H9 (cell line): ENCODE results near the gene CWC27. TPM values are rescaled to one million over a fixed set of nuclear protein-coding genes. Genes with fewer than 3 reads are reported as not detected.
A peak's percentile ranks its signal among the peaks of the same experiment; 100 is the strongest.

Experiments used
- DNase-seq: peaks from one replicate; pipeline ENCODE4 v3.0.0-alpha.2; 2017
- H2AFZ ChIP-seq: one replicate; pipeline ENCODE4 v1.6.1; 2013; ENCODE audit warnings: mild to moderate bottlenecking, low read length, control low read depth, moderate library complexity
- H2AK5ac ChIP-seq: 2 replicates; pipeline ENCODE4 v1.6.1; 2013; ENCODE audit warnings: low read length, control low read depth, mixed read lengths; ENCODE audit not compliant: insufficient read length
- H2BK120ac ChIP-seq: one replicate; pipeline ENCODE4 v1.6.1; 2013; ENCODE audit warnings: low read depth, mild to moderate bottlenecking, low read length, control low read depth, inconsistent platforms; ENCODE audit not compliant: poor library complexity, severe bottlenecking
- H2BK12ac ChIP-seq: 2 replicates; pipeline ENCODE4 v1.6.1; 2013; ENCODE audit warnings: low read length, control low read depth, mixed read lengths, low read depth; ENCODE audit not compliant: insufficient read length
- H2BK15ac ChIP-seq: 2 replicates; pipeline ENCODE4 v1.6.1; 2013; ENCODE audit warnings: low read depth, low read length, control low read depth
- H2BK20ac ChIP-seq: one replicate; pipeline ENCODE4 v1.6.1; 2013; ENCODE audit warnings: low read depth, mild to moderate bottlenecking, low read length, control low read depth, inconsistent platforms; ENCODE audit not compliant: poor library complexity, severe bottlenecking
- H2BK5ac ChIP-seq: 2 replicates; pipeline ENCODE4 v1.6.1; 2013; ENCODE audit warnings: low read length, control low read depth, mixed read lengths; ENCODE audit not compliant: insufficient read length
- H3K14ac ChIP-seq: 2 replicates; pipeline ENCODE4 v1.6.1; 2013; ENCODE audit warnings: low read length, control low read depth; ENCODE audit not compliant: insufficient read depth
- H3K18ac ChIP-seq: 2 replicates; pipeline ENCODE4 v1.6.1; 2013; ENCODE audit warnings: low read depth, mild to moderate bottlenecking, mixed read lengths, low read length, control low read depth; ENCODE audit not compliant: insufficient read length
- H3K23ac ChIP-seq: 2 replicates; pipeline ENCODE4 v1.6.1; 2013; ENCODE audit warnings: low read length, control low read depth, mixed read lengths, low read depth; ENCODE audit not compliant: insufficient read length
- H3K23me2 ChIP-seq: 2 replicates; pipeline ENCODE4 v1.6.1; 2013; ENCODE audit warnings: low read depth, mild to moderate bottlenecking, mixed read lengths, low read length, control low read depth; ENCODE audit not compliant: insufficient read length, poor library complexity, severe bottlenecking
- H3K27ac ChIP-seq: 2 replicates; pipeline ENCODE4 v1.5.1; 2013; ENCODE audit warnings: low read length, control low read depth, mixed read lengths, low read depth; ENCODE audit not compliant: insufficient read length
- H3K27me3 ChIP-seq: 2 replicates; pipeline ENCODE4 v1.6.1; 2013; ENCODE audit warnings: low read length, control low read depth, inconsistent platforms; ENCODE audit not compliant: insufficient read depth
- H3K4ac ChIP-seq: 2 replicates; pipeline ENCODE4 v1.6.1; 2013; ENCODE audit warnings: low read depth, mild to moderate bottlenecking, control low read depth, inconsistent platforms, low read length, moderate library complexity
- H3K4me1 ChIP-seq: 2 replicates; pipeline ENCODE4 v1.6.1; 2013; ENCODE audit warnings: low read length, control low read depth, inconsistent platforms; ENCODE audit not compliant: insufficient read depth
- H3K4me2 ChIP-seq: 2 replicates; pipeline ENCODE4 v1.6.1; 2013; ENCODE audit warnings: low read length, control low read depth, mixed read lengths; ENCODE audit not compliant: insufficient read length, insufficient read depth
- H3K56ac ChIP-seq: 2 replicates; pipeline ENCODE4 v1.6.1; 2013; ENCODE audit warnings: low read depth, mild to moderate bottlenecking, mixed read lengths, low read length, control low read depth; ENCODE audit not compliant: insufficient read length
- H3K79me1 ChIP-seq: 2 replicates; pipeline ENCODE4 v1.6.1; 2013; ENCODE audit warnings: low read depth, mild to moderate bottlenecking, moderate library complexity, low read length, control low read depth, inconsistent platforms; ENCODE audit not compliant: insufficient read depth, poor library complexity, severe bottlenecking
- H3K79me2 ChIP-seq: 2 replicates; pipeline ENCODE4 v1.6.1; 2013; ENCODE audit warnings: low read length, control low read depth, inconsistent platforms; ENCODE audit not compliant: insufficient read depth
- H3K9ac ChIP-seq: 2 replicates; pipeline ENCODE4 v1.6.1; 2013; ENCODE audit warnings: low read length, control low read depth, mixed read lengths; ENCODE audit not compliant: insufficient read length; ENCODE audit errors: extremely low read depth
- H3K9me3 ChIP-seq: one replicate; pipeline ENCODE4 v1.6.1; 2013; ENCODE audit warnings: low read depth, low read length, inconsistent platforms; ENCODE audit not compliant: control insufficient read depth
- H3T11ph ChIP-seq: one replicate; pipeline ENCODE4 v1.6.1; 2013; ENCODE audit warnings: mild to moderate bottlenecking, low read length, control low read depth, inconsistent platforms
- H4K20me1 ChIP-seq: one replicate; pipeline ENCODE4 v1.6.1; 2013; ENCODE audit not compliant: control insufficient read depth, insufficient read length, insufficient read depth
- H4K5ac ChIP-seq: 2 replicates; pipeline ENCODE4 v1.6.1; 2013; ENCODE audit warnings: low read depth, mild to moderate bottlenecking, mixed read lengths, low read length, control low read depth; ENCODE audit not compliant: insufficient read length
- H4K8ac ChIP-seq: replicated peaks from 2 replicates; pipeline ENCODE4 v1.6.1; 2013; ENCODE audit warnings: low read length, control low read depth, mixed read lengths, low read depth; ENCODE audit not compliant: insufficient read length
- H4K91ac ChIP-seq: 2 replicates; pipeline ENCODE4 v1.6.1; 2013; ENCODE audit warnings: low read depth, mild to moderate bottlenecking, moderate library complexity, mixed read lengths, low read length, control low read depth; ENCODE audit not compliant: insufficient read length
- H3K27ac Mint-ChIP-seq, 3 experiments: 2 replicates in 2 of 3; 3 replicates in 1 of 3; pipeline ENCODE4 v1.8.0; 2020 to 2021; ENCODE audit warnings: mixed read lengths in 3 of 3, mild to moderate bottlenecking in 1 of 3, moderate library complexity in 1 of 3
- H3K27me3 Mint-ChIP-seq: 2 replicates; pipeline ENCODE4 v1.8.0; 2021; ENCODE audit warnings: low read depth, mild to moderate bottlenecking, moderate library complexity, mixed read lengths
- H3K36me3 Mint-ChIP-seq, 3 experiments: 2 replicates in 2 of 3; 3 replicates in 1 of 3; pipeline ENCODE4 v1.8.0; 2020 to 2021; ENCODE audit warnings: low read depth in 3 of 3, mixed read lengths in 3 of 3; ENCODE audit not compliant: insufficient read depth in 1 of 3
- H3K4me1 Mint-ChIP-seq, 2 experiments: 2 replicates each; pipeline ENCODE4 v1.8.0; 2020; ENCODE audit warnings: mixed read lengths in 2 of 2
- H3K4me3 Mint-ChIP-seq, 2 experiments: 2 replicates in 1 of 2; 3 replicates in 1 of 2; pipeline ENCODE4 v1.8.0; 2020 to 2021; ENCODE audit warnings: mild to moderate bottlenecking in 2 of 2, mixed read lengths in 2 of 2, moderate library complexity in 1 of 2
- H3K9me3 Mint-ChIP-seq, 2 experiments: 2 replicates in 1 of 2; 3 replicates in 1 of 2; pipeline ENCODE4 v1.8.0; 2020; ENCODE audit warnings: mild to moderate bottlenecking in 2 of 2, mixed read lengths in 2 of 2, moderate library complexity in 1 of 2
- WGBS: extraction: QIAGEN DNeasy Blood & Tissue Kit; methylation state at CpG from one replicate; pipeline ENCODE4 v1.1.7; 2013; ENCODE audit warnings: missing lambda C conversion rate, low lambda C conversion rate, mixed read lengths; ENCODE audit not compliant: insufficient read length; ENCODE audit errors: extremely low coverage; 5-methylcytosine and 5-hydroxymethylcytosine counted together
- total RNA-seq: library from RNA; stranded (reverse); gene quantifications from 2 replicates; pipeline ENCODE4 v1.2.1, GENCODE V29; 2021
- TF ChIP-seq, protein P1 (sequence below): fragments of 200-600 bp; sonication (generic); conservative IDR thresholded peaks from 3 replicates; pipeline ENCODE4 v1.8.0; 2021; ENCODE audit warnings: antibody characterized with exemption, mild to moderate bottlenecking

The CWC27 gene
- total RNA-seq, 1 experiment from 2014 or later, result 41.9 TPM

DNA sequence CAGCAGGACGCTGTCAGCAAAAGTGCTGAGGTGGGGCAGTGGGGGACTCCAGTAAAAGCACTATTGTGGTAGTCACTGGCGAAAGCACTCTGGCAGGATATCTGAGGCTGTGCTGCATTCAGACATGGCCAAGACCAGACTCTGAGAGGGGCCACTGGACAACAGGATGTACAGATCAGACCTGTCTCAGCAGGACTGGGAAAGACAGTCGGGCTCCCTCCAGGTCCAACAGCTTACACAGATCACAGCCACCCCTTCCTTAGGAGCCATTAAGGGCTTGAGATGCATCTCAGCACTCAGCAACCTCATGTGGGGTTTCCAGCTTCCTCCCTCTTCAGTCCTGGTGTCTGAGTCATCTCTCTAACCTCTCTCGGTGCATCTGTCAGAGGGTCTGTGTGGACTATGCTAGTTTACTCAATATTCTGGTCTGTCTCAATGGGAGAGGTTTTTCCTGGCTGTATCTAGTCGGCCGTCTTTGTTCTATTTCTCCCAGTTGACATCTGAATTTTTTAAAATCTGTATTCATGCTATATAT, 154.5 kb downstream of the CWC27 start:
- Histone ChIP-seq H4K5ac (no peak overlapping the region), H2BK20ac (no peak overlapping the region), H3K4ac (no peak overlapping the region), H3K18ac (no peak overlapping the region), H2BK5ac (no peak overlapping the region), H3T11ph (no peak overlapping the region), H3K4me1 (no peaks in the 10 kb centered on the region), H3K56ac (no peak overlapping the region), H3K23ac (no peak overlapping the region), H3K27ac (no peak overlapping the region), H3K14ac (0 out of 2 replicates have a peak overlapping the region, but pooled peaks have one; percentile 1), H2AK5ac (no peak overlapping the region), H3K79me1 (no peaks in the 10 kb centered on the region), H3K9me3 (peaks cover 6% of the 10 kb centered on the region), H3K9ac (no peak overlapping the region), H3K27me3 (no peaks in the 10 kb centered on the region), H4K91ac (no peak overlapping the region), H2BK15ac (no peak overlapping the region), H2BK120ac (no peak overlapping the region), H2BK12ac (no peak overlapping the region), H4K20me1 (no peaks in the 10 kb centered on the region), H3K4me2 (no peak overlapping the region), H3K79me2 (no peaks in the 10 kb centered on the region), H4K8ac (no peak overlapping the region), H2AFZ (no peak overlapping the region), H3K23me2 (no peaks in the 10 kb centered on the region)
- no peaks in the 10 kb centered on the region for H3K27me3 Mint-ChIP-seq
- TF ChIP-seq, protein P1, sequence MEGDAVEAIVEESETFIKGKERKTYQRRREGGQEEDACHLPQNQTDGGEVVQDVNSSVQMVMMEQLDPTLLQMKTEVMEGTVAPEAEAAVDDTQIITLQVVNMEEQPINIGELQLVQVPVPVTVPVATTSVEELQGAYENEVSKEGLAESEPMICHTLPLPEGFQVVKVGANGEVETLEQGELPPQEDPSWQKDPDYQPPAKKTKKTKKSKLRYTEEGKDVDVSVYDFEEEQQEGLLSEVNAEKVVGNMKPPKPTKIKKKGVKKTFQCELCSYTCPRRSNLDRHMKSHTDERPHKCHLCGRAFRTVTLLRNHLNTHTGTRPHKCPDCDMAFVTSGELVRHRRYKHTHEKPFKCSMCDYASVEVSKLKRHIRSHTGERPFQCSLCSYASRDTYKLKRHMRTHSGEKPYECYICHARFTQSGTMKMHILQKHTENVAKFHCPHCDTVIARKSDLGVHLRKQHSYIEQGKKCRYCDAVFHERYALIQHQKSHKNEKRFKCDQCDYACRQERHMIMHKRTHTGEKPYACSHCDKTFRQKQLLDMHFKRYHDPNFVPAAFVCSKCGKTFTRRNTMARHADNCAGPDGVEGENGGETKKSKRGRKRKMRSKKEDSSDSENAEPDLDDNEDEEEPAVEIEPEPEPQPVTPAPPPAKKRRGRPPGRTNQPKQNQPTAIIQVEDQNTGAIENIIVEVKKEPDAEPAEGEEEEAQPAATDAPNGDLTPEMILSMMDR, result no peak
- DNase-seq, result peak; percentile 23
- peak overlapping the region in 1 of 3 experiments; percentile 25; a peak in 2 of 7 replicates for H3K27ac Mint-ChIP-seq
- peaks cover 23 to 26% (median 24%) of the 10 kb centered on the region in 3 experiments for H3K36me3 Mint-ChIP-seq
- peaks cover 13 to 14% of the 10 kb centered on the region in 2 experiments; a peak in 3 of 4 replicates for H3K4me1 Mint-ChIP-seq
- no CpG with 5 or more reads among the region's 6 CpGs for WGBS
- H3K9me3 Mint-ChIP-seq, result peaks cover 19 to 22% of the 10 kb centered on the region in 2 experiments
- H3K4me3 Mint-ChIP-seq, result no peak overlapping the region
